Measurements from ENCODE around the gene FOXP1.

Gene FOXP1

DNA sequence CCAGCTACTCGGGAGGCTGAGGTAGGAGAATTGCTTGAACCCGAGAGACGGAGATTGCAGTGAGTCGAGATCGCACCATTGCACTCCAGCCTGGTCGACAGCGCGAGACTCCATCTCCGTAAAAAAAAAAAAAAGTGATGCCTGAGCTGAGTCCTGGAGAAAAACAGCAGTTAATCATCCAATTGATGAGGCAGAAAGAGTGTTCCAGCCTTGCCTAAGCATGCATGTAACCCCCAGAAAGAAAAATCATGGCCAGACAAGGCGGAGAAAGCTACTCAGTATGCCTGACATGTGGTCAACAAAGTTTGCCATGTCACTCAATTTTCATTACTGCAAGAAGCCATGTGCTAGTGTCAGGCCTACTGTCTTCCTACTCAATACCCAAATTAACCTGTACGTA, 678.0 kb downstream of the FOXP1 start:
- in situ Hi-C loops (cut with MboI; ENCODE audit: low sequenced_read_pairs) = no loop called here
